ENCODE results near the gene CAMK2A. TPM values are rescaled to one million over a fixed set of nuclear protein-coding genes. Genes with fewer than 3 reads are reported as not detected.

CAMK2A gene
- total and polyA plus RNA-seq, 2 donors (not counting 3 experiments of a cell fraction or from before 2014, with no cell fraction given), result not detected

DNA sequence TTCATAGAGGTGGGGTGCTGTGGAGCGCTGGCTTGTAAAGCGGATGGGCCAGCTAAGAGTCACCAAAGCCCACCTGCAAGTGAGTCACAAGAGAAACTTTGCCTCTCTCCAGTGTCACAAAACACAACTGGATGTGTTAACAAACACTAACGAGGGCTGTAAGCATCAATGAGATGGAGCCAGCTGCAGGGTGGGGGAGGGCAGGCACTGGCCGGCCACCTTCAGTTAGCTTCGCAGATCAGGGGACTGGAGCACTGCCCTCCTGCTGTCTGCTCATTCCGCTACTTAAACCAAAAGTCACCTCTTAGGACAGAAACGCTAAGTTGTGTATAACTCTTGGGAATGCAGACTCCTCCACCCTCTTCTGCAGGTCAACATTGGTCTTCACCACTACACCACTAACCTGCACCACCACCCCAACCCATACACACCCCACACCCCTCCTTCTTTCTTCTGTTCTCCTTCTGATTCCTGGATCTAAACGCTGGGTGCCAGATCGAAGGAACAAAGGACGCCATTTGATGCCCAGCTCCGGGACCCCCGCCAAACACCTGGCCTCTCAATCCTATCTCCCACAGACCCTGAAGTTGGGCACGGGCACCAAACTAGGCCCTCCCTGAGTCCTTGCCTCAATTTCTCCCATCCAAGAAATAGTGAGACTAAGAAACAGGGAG, 11.1 kb upstream of the CAMK2A start:
- CTCF ChIA-PET, result interaction anchor here (1.2 to 1.5 kb wide), 2 partner anchors 28 to 50 kb away, joined by 3 to 4 read pairs; no protein-coding TSS in a partner anchor
- H3K4me2 ChIP-seq (ENCODE audit: insufficient read depth, low read length), result no peak overlapping the region

More for the DNA sequence above, 11.1 kb upstream of the CAMK2A start:
- Histone ChIP-seq H3K79me2 (ENCODE audit: control insufficient read depth, insufficient read depth, low read length) (no peaks in the 10 kb centered on the region), H3K9me3 (replicated peaks; ENCODE audit: control insufficient read depth, insufficient read depth, low read length) (no peaks in the 10 kb centered on the region), H4K20me1 (replicated peaks; ENCODE audit: control insufficient read depth, extremely low read depth, insufficient read depth, low read length) (no peaks in the 10 kb centered on the region), H3K4me3 (replicated peaks in 1 of 3; ENCODE audit: insufficient read depth in 1 of 3, low read depth in 1 of 3, low read length in 3 of 3) (no peak overlapping the region), H3K36me3 (ENCODE audit: control insufficient read depth in 2 of 2, extremely low read depth in 1 of 2, insufficient read depth in 2 of 2, low read length in 2 of 2) (no peaks in the 10 kb centered on the region), H3K9ac (replicated peaks; ENCODE audit: extremely low read depth, insufficient read depth, low read length) (no peak overlapping the region), H3K9me1 (replicated peaks; ENCODE audit: control insufficient read depth, extremely low read depth, insufficient read depth, low read length) (no peaks in the 10 kb centered on the region), H3K4me1 (ENCODE audit: control insufficient read depth, extremely low read depth, insufficient read depth, low read length) (no peaks in the 10 kb centered on the region), H3K27ac (ENCODE audit: insufficient read depth, low read depth, low read length) (no peak overlapping the region), H3K27me3 (ENCODE audit: control insufficient read depth in 2 of 2, insufficient read depth in 2 of 2, low read length in 2 of 2) (peaks cover 37 to 39% of the 10 kb centered on the region in 2 experiments), H2AFZ (ENCODE audit: low read depth, low read length) (no peak overlapping the region)
- TF ChIP-seq EZH2 (IDR thresholded peaks at IDR 0.05; ENCODE audit: borderline replicate concordance, low read depth, low read length, severe bottlenecking) (no peak), POLR2AphosphoS5 (IDR thresholded peaks at IDR 0.05; ENCODE audit: insufficient read depth, low read depth, low read length) (no peak), FOS (IDR thresholded peaks at IDR 0.05; ENCODE audit: borderline replicate concordance, insufficient read depth, low read length) (no peak), JUN (IDR thresholded peaks at IDR 0.05; ENCODE audit: borderline replicate concordance, insufficient read depth, insufficient read length, low read depth) (no peak), GATA2 (IDR thresholded peaks at IDR 0.05; ENCODE audit: insufficient read depth, insufficient read length, low read depth, low read length) (no peak), MYC (IDR thresholded peaks at IDR 0.05; ENCODE audit: low read depth, low read length) (no peak), POLR2A (IDR thresholded peaks at IDR 0.05; ENCODE audit: low read depth, low read length) (no peak)
- TF ChIP-seq, protein P1, sequence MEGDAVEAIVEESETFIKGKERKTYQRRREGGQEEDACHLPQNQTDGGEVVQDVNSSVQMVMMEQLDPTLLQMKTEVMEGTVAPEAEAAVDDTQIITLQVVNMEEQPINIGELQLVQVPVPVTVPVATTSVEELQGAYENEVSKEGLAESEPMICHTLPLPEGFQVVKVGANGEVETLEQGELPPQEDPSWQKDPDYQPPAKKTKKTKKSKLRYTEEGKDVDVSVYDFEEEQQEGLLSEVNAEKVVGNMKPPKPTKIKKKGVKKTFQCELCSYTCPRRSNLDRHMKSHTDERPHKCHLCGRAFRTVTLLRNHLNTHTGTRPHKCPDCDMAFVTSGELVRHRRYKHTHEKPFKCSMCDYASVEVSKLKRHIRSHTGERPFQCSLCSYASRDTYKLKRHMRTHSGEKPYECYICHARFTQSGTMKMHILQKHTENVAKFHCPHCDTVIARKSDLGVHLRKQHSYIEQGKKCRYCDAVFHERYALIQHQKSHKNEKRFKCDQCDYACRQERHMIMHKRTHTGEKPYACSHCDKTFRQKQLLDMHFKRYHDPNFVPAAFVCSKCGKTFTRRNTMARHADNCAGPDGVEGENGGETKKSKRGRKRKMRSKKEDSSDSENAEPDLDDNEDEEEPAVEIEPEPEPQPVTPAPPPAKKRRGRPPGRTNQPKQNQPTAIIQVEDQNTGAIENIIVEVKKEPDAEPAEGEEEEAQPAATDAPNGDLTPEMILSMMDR (IDR thresholded peaks at IDR 0.05; ENCODE audit: extremely low read depth in 1 of 2, insufficient read depth in 1 of 2, low read depth in 1 of 2, low read length in 2 of 2), result no peak
- TF ChIP-seq, protein P2, sequence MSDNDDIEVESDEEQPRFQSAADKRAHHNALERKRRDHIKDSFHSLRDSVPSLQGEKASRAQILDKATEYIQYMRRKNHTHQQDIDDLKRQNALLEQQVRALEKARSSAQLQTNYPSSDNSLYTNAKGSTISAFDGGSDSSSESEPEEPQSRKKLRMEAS (IDR thresholded peaks at IDR 0.05; ENCODE audit: insufficient read depth, insufficient read length), result no peak
- POLR2A ChIA-PET, result no interaction called here
- dilution Hi-C loops (cut with MboI; ENCODE audit: extremely low pct_ligation_motif_present, low sequenced_read_pairs), result no loop called here
- DNase-seq (ENCODE audit: low read depth, low spot score) (no peak), FAIRE-seq (no peak)
- intact Hi-C loops (cut with micrococcal nuclease), result no loop called here
- BruUV-seq (replicated peaks), result no TSS peak

Data from endothelial cell of umbilical vein (primary cell).